Testis (tissue), 2 donors: ENCODE measurements around the gene LAMP5.

Source experiments
- POLR2A ChIP-seq: fragments of 450-650 bp; IDR thresholded peaks from one replicate; pipeline ENCODE4 v1.6.1; 2017; ENCODE audit warnings: antibody characterized with exemption, mild to moderate bottlenecking, moderate library complexity
- TF ChIP-seq, protein P1 (sequence below), 3 experiments: fragments of 450-650 bp in 2 of 3; fragments of 200-600 bp in 1 of 3; sonication (generic) in 1 of 3; IDR thresholded peaks; one replicate each; pipeline ENCODE4 v1.5.1; 2016 to 2019; ENCODE audit warnings: antibody characterized with exemption in 3 of 3, mild to moderate bottlenecking in 2 of 3, moderate library complexity in 1 of 3

GRCh38 chr20:9578594-9578993 is 64.2 kb downstream of the LAMP5 start:
- TF ChIP-seq, protein P1, sequence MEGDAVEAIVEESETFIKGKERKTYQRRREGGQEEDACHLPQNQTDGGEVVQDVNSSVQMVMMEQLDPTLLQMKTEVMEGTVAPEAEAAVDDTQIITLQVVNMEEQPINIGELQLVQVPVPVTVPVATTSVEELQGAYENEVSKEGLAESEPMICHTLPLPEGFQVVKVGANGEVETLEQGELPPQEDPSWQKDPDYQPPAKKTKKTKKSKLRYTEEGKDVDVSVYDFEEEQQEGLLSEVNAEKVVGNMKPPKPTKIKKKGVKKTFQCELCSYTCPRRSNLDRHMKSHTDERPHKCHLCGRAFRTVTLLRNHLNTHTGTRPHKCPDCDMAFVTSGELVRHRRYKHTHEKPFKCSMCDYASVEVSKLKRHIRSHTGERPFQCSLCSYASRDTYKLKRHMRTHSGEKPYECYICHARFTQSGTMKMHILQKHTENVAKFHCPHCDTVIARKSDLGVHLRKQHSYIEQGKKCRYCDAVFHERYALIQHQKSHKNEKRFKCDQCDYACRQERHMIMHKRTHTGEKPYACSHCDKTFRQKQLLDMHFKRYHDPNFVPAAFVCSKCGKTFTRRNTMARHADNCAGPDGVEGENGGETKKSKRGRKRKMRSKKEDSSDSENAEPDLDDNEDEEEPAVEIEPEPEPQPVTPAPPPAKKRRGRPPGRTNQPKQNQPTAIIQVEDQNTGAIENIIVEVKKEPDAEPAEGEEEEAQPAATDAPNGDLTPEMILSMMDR (IDR thresholded peaks at IDR 0.05): no peak
- TF ChIP-seq POLR2A: no peak
